GM19025 (cell line): ENCODE data around the gene C10orf95.
"Not testable (repeated sequence)": the region's sequence is repeated elsewhere in the genome, so short reads cannot be mapped to it uniquely, and the experiment has no call there.

Source experiments
- ATAC-seq: cut with Tn5 transposase; IDR thresholded peaks from one replicate; pipeline ENCODE4 v1.9.1; 2021; ENCODE audit warnings: mild to moderate bottlenecking, low read depth, moderate library complexity; ENCODE audit not compliant: unreplicated experiment

C10orf95 gene

GRCh38 chr10:102467318-102467717 is 16.0 kb upstream of the C10orf95 start:
- no peak for ATAC-seq

- no peak for ATAC-seq
Measured at GRCh38 chr10:102465466-102465865, 14.1 kb upstream of the C10orf95 start.

GRCh38 chr10:102463983-102464382 is 12.6 kb upstream of the C10orf95 start:
- ATAC-seq = no peak

- no peak for ATAC-seq
Measured at GRCh38 chr10:102462512-102463054, 11.2 kb upstream of the C10orf95 start.

GRCh38 chr10:102461187-102462054 is 10.1 kb upstream of the C10orf95 start:
- peak; percentile 88 for ATAC-seq

- peak; percentile 37 for ATAC-seq
Measured at GRCh38 chr10:102460836-102461186, 9.5 kb upstream of the C10orf95 start.

- no peak for ATAC-seq
Measured at GRCh38 chr10:102458656-102459055, 7.3 kb upstream of the C10orf95 start.

GRCh38 chr10:102457591-102458150 is 6.3 kb upstream of the C10orf95 start:
- ATAC-seq = no peak

GRCh38 chr10:102455893-102456471 is 4.6 kb upstream of the C10orf95 start:
- no peak for ATAC-seq

- ATAC-seq = not testable (repeated sequence)
Measured at GRCh38 chr10:102454662-102455487, 3.5 kb upstream of the C10orf95 start.

- ATAC-seq = no peak
Measured at GRCh38 chr10:102453502-102453901, 2.2 kb upstream of the C10orf95 start.

- ATAC-seq = no peak
Measured at GRCh38 chr10:102452672-102453340, 1.5 kb upstream of the C10orf95 start.

GRCh38 chr10:102450374-102451104 is 804 bp downstream of the C10orf95 start:
- ATAC-seq = peak; percentile 82

GRCh38 chr10:102450124-102450373 is 1.3 kb downstream of the C10orf95 start:
- ATAC-seq = peak; percentile 3

GRCh38 chr10:102449321-102450123 is 1.8 kb downstream of the C10orf95 start:
- ATAC-seq = peak; percentile 33

- no peak for ATAC-seq
Measured at GRCh38 chr10:102444851-102445250, 6.5 kb downstream of the C10orf95 start.

- no peak for ATAC-seq
Measured at GRCh38 chr10:102438374-102438773, 13.0 kb downstream of the C10orf95 start.

GRCh38 chr10:102437515-102437914 is 13.8 kb downstream of the C10orf95 start:
- no peak for ATAC-seq

GRCh38 chr10:102436312-102436711 is 15.0 kb downstream of the C10orf95 start:
- no peak for ATAC-seq
